Activated CD8-positive, alpha-beta memory T cell treated with anti-CD3 and anti-CD28 coated beads, Interleukin-2, amount 50 U/mL, for 48 hours (primary cell): ENCODE measurements around the gene ACVR2B.

ENCODE experiments used
- DNase-seq: peaks from one replicate; pipeline ENCODE4 v3.0.0-alpha.2; 2020

ACVR2B gene

DNA sequence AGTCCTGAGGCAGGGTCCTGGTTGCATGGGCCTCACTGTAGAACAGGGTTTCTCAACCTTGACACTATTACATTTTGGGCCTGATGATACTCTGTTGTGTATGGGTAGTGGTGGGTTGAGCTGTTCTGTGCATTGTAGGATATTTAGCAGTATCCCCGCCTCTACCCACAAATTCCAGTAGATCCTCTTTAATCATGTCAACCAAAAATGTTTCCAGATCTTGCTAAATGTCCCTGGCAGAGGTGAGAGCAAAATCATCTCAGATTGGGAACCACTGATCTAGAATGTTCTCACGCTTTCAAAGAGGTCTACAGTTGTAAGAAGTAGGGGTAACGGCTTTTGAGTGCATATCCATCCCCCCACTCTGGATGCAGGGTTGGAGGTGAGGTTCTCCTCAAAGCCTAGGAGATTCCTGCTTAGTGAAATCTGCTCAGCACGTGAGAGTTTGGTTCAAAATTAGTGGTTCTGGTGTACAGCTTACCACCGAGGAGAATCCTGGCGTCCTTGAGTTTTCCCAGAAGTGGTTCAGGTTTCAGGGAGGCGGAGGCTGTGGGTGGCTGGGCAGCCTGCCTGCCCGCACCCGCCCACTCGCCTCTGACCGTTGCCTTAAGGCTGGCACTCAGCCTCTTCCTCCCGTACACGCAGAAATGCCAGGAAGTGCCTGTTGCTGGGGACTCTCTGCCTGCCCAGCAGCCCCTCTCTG, 5.3 kb downstream of the ACVR2B start:
- DNase-seq = no peak

DNA sequence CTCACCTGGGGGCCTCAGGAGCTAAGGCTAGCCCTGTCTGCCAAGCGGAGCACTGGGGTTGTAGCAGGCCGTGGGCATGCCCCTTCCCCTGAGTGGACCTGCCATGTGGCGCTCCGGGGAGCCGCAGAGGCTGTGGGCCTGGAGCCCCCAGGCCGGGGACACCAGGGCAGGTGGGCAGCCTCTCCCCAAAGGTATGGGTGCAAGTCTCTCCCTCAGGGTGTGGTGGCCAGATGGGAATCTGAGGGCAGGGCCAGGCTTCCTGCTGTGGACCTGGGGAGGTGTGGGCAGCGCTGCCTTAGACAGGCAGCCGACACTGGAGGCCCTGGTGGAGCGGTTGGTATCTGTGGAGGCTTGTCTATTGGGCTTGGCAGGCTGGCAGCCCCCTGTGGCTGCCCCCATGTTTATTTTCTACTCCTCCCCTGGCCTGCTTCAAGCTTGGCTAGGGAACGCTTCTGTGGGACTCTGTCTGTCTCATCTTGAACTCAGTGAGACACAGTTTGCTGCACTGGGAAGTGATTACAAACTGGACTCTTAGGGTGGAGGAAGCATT, 5.9 kb downstream of the ACVR2B start:
- no peak for DNase-seq

DNA sequence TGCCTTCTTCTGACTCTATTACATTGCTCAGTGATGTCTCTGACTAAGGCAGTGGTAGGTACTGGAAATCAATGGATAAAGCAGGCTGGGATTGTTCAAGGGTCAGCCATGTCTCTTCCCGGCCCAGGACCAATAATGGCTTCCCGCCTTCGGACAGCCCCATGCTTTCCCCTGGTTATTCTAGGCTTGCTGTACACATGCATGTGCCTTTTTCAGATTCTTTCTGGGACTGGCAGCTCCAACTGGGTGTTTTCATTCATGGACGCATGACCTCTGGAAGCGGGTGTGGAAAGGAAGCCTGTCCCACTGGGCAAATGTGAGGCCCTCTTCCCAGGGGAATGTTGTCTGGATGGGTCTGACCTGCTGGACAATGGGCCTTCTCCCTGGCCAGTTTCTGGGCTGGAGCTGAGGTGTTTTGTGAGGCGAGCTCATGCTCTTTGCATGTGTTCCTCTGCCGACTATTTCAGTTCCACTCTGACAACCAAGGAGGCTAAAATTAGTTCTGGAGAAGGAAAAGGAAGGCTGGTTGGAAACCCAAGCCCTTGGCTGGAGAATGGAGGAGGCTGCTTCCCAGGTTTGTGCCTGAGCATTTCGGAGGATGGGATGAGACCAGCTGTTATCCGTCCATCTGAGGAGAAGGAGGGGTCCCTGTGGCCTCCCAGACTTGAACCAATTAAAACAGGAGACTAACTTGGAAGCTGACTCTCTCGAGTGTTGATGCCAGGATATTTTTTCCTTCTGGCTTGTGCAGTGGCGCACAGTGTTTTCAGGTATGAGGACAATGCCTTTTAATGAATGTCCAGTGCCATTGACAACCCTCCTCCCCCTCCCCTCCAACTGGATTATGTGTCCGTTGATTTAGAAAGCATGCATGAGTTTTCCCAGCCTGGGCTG, 6.9 kb downstream of the ACVR2B start:
- DNase-seq = no peak

DNA sequence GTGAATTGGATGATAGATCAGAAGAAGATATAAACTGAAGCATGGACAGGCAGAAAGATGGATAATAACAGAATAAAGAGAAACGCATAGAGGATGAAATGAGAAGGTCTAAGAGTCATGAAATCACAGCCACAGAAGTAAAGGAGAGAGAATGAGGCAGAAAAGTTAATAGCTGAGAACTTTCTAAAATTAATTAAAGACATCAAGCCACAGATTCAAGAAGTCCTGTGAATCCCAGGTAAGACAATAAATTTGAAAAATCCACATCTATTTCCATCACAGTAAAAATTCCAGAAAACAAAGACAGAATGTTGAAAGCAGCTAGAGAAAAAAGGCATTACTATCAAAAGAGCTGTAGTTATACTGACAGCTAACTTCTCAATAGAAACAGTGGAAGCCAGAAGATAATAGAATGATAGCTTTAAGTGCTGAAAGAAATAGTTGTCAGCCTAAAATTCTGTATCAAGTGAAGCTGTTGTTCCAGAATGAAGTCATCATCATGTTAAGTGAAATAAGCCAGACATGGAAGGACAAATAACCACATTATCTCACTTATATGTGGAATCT, 12.0 kb downstream of the ACVR2B start:
- no peak for DNase-seq

DNA sequence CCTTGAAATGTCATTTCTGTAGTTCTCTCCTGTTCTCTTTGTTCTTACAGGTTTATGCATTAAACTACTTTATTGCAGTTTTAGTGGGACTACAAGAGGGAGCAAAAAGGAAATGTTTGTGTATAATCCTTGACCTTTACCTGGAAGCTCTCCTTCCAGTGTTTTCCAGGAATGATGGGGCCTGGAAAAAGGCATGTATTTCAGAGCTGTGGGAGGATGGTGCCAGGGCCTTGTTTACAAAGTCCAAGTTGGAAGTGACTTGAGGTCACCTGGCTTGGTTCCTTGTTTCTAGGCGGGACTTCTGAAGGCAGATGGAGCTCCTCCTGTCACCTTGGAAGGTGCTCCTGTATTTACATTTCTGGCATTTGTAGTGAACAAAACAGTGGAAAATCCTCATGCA, 15.1 kb downstream of the ACVR2B start:
- DNase-seq = no peak

DNA sequence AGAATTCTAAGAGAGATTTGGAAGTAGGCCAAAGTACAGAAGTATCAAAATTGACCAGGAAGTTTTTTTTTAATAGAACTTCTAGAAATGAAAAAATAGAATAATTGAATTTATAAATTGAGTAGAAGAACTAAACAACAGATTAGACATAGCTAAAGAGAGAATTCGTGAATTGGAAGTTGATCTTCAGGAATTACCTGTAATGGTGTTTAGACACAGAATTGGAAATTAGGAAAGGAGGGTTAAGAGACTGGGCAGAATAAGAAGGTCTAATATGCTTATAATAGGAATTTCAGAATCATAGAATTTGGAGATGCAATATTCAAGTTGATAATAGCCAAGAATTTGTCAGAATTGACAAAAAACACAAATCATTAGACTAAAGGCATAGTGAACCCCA, 16.2 kb downstream of the ACVR2B start:
- no peak for DNase-seq

DNA sequence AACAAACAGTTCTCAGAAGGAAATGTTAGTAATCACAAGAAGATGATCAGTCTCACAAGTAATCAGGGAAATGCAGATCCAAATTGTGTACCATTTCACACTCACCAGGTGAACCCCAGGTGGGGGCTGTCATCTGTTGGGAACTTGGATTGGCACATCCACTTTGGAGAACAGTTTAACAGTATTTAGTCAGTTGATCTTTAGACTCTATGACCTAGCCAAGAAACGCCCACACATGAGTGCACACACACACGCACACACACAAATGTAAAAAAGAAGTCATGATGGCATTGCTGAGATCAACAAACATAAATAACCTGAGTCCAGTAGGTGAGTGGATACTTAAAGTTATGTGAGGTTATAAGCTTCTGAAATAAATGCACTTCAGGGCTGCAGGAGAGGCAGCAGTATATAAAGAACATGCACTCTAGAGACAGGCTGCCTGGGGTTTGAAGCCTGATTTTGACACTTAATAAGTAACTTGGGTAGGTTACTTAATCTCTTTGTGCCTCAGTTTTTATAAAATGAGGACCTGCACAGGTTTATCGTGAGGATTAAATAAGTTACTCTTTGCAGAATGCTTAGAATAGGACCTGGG, 17.7 kb downstream of the ACVR2B start:
- DNase-seq = no peak

DNA sequence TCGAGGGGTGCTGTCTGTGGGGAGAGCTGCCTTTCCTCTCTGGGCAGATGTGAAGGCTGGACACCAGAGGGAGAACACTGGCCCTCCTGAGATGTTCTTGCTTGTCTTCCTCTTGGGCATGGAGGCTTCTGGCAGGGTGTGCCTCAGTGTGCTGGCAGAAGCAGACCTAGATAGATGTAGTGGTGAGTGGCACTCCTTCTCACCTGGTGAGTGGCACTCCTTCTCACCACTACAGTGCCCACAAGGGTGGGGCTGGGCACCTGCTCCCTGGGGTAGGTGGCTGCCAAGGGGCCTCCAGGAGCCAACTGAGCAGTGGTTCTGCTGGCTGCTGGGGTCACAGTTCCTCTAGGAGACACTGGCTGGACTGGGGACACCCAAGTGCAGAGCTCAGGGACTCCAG, 18.7 kb downstream of the ACVR2B start:
- no peak for DNase-seq

DNA sequence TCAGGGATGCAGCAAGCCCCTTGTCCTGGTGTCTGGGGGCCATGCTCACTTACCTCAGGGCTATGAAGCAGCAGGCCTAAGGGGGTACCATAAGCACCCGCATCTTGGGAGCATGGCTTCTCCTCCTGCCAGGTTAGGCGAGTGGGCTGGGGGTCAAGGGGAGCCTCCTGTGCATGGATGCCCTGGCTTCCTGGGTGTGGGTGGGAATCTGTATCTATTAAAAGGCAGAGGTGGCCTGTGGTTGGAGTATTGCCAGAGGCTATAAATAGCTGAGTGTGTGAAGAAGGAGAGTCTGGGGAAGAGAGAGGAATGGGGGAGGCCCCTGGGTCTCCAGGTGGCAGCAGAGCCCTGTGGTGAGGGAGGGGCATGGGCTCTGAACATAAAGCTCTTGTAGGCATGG, 19.5 kb downstream of the ACVR2B start:
- no peak for DNase-seq

DNA sequence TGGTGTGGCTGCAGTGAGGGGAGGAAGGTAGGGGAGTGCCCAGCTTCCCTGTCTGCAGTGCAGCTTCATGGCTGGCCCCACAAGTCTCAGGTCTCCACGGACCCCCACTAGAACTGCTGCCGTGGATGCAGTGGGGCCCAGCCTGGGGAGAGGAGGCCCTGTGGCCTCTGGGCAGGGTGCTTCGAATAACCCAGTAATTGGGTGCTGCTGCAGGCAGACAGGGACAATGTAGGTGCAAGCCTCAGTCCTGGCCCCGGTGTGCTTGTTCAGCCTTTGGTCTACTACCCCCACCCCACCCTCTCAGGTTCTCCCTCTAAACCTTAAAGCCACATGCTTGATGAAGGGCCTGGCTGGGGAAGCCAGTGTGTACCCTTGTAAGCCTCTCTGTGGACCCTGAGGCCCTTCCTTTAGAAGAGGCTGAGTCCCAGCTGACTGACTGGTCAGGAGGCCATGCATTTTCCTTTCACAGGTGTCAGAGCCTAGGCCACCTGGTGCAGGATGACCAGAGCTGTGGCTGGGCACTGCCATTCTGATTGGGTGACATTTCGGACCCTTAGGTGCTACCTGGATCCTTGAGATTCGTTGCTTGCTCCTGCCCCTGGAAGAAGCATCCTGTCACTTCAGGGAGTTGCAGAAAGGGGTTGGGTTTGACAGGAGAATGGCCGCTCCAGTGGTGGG, 21.4 kb downstream of the ACVR2B start:
- no peak for DNase-seq

DNA sequence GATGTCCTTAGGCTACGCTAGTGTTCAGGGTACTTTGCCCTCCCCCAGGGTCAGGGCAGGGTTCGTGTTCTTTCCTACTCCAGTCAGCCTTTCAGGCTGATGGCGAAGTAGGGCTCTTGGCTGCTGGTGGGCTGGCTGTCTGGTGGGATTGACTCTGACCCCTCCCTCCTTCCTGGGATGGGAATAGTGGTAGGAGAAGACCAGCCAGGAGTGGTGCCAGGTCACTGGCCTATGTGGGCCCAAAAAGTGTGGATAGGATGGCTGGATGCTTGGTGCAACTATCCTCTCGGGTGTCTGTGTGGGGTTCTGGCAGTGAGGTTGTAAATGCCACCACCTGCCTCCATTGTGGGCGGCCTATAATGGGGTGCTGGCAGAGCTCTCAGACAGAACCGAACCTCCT, 22.0 kb downstream of the ACVR2B start:
- DNase-seq = no peak

DNA sequence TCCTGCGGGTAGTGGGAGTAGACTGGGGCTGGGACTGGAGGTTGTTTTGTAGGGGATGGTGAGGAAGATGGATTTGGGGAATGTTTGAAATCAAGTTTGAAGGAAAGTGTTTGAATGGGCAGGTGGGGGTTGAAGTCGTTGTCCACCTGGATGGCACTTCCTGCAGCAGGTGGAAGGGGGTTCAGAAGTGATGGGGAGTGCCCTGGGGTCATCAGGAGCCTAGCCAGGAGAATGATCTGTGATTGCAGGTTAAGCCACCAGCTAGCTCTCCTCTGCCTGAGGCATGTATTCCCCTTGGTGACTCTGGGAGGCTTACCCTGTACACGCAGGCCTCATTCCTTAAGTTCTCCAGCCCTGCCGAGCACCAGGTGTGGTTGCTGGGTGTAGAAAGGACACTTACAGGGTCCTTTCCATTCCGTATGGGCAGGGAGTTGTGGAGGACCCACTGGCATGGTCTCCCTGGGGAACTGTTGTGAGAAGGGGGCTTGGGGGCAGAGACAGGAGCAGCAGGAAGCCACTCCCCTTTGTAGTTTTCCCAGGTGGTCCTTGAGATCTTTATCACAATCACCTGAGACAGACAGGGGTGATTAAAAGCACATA, 22.6 kb downstream of the ACVR2B start:
- DNase-seq = no peak

DNA sequence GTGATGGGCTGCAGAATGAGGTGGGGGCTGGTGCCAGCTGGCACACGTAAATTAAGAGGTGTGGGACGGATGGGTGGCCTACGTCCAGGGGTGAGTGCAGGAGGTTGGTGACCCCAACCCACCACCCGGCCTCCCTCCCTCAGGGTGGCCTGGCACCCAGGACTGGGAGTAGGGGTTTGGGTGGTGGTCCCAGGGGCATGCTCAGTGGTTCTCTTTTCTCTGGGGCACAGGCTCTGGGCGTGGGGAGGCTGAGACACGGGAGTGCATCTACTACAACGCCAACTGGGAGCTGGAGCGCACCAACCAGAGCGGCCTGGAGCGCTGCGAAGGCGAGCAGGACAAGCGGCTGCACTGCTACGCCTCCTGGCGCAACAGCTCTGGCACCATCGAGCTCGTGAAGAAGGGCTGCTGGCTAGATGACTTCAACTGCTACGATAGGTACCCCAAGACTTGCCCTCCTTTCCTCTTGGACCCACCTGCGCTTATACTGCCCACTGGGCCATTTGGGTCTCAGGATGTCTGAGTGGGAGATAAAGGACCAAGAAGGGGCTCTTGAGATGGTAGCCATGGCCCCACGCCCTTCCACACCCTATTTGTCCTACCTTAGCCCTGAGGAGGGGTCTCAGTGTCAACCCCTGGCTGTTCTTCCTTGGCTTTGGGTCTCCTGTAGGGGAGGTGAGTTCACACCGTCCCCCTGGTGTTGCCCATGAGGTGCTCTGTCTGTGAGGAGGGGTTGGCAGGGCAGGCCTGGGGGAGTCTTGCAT, 23.5 kb downstream of the ACVR2B start:
- no peak for DNase-seq

DNA sequence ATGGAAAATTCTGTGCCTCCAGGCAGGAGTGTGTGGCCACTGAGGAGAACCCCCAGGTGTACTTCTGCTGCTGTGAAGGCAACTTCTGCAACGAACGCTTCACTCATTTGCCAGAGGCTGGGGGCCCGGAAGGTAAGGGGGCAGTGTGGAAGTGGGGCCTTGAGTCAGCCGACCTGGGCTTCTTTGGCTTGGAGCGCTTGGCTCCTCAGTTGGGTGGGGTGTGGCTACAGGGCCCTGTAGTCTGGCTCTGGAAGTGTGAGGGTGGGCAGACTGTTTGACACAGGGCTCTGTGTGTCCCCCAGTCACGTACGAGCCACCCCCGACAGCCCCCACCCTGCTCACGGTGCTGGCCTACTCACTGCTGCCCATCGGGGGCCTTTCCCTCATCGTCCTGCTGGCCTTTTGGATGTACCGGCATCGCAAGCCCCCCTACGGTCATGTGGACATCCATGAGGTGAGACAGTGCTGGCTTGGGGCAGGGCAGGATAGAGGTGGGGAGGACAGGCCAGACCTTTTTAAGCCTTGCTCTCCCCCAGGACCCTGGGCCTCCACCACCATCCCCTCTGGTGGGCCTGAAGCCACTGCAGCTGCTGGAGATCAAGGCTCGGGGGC, 24.3 kb downstream of the ACVR2B start:
- DNase-seq = no peak

DNA sequence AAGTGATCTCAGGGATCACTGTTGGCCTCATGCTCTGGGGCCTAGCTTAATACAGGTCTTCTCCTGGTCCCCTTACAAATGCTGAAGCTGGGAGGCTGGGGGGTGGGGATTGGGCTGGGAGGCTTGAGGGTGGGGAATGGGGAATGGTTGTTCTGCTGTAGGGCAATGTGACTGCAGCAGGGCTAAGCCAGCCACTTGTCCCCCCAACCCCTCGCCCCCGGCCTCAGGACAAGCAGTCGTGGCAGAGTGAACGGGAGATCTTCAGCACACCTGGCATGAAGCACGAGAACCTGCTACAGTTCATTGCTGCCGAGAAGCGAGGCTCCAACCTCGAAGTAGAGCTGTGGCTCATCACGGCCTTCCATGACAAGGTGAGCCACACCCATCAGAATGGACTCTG, 25.2 kb downstream of the ACVR2B start:
- DNase-seq = no peak

DNA sequence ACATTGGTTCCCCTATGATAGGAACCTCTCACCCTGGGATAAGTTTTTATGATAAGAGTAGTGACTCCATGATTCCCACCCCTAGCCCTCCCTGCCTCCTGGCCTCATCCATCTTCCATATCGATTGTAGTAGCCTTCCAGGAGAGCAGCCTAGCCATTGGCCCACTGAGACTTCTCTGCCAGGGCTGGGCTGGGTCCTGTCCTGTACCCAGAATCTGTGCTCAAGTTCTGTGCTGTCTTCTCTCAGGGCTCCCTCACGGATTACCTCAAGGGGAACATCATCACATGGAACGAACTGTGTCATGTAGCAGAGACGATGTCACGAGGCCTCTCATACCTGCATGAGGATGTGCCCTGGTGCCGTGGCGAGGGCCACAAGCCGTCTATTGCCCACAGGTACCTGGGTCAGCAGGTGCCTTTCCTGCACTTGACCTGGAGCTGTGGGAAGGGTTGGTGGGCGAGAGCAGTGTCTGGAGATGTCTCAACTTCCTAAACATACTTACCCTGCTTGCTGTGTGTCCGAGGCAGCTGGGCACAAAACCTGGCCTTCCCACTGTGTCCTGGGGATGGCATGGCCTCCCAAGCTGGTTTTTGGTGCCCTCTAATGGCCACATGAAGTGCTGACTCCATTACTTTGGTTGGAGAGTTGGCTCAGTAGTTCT, 25.9 kb downstream of the ACVR2B start:
- DNase-seq = no peak

DNA sequence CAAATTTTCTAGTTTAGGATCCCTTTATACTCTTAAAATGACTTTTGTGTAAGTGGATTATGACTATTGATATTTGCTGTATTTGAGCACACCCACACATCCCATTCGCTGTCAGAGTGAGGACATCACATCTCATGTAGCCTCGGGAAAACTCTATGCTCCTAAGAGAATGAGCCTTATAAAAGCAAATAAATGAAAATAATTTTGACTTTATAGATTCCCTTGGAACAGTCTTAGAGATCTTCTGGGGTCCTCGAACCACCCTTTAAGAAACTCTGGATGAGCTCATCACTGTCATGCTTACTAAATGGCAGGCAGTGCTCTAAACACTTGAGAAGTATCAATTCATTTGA, 26.4 kb downstream of the ACVR2B start:
- no peak for DNase-seq

DNA sequence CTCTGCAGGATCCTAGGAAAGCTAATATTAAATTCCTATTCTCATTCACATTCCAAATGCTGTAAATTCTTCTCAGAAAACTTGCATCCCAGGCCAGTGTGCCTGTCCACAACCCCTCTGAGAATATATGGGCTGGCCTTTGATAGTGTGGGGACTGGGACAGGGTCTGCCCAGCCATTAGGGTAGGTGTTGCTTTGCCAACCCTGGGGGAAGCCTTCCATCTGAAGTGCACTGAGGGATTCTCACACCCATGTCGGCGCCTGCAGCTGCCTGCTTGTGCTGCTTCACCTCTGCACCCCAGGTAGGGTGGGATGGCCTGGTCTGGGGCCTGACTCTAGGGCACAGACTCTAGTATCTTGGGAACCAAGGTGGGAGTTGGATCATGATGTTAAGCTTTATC, 27.2 kb downstream of the ACVR2B start:
- no peak for DNase-seq

DNA sequence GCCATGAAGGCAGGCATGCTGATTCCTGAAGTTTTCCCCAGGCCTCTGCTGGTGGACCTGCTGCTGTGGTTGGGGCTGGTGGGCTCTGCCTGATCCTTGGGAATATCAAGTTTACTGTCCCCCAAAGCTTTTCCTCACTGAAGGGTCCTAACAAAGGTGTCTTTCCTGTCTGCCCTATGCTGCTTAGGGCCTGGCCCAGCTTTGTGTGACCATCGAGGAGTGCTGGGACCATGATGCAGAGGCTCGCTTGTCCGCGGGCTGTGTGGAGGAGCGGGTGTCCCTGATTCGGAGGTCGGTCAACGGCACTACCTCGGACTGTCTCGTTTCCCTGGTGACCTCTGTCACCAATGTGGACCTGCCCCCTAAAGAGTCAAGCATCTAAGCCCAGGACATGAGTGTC, 29.3 kb downstream of the ACVR2B start:
- DNase-seq = no peak

DNA sequence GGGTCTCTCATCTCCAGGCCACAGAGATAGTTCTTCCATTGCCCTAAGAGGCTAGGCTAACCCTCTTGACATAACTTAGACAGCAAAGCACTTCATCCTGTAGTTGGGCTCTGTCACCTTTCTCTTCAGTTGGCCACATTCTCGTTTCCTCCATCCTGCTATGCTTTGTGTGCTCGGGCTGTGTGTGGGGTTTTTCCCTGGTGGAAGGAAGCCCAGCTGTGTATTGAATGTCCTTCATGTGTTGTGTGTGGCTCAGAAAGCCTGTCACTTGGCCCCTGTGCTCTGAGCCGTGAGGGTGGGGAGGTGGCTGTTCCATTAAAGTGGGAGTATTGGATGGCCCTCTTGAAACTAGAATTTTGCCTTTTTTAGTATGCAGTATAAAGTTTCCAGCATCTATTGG, 33.6 kb downstream of the ACVR2B start:
- no peak for DNase-seq

DNA sequence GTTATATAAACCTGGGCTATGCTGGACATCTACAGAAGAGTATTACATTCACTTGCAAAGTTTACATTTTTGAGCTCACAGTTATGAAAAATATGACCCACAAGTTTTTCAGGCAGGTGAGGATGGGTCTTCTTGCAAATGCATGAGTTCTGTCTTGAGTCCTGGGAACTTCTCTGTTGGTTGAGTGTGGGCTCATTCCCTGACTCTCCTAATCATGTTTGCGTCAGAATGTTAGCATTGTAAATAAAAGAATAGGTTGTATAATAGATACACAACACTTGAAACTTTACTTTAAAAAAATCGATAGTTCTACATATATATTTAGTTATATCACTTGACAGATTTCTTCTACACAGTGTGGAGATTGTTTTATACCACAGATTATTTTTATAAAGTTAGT, 35.3 kb downstream of the ACVR2B start:
- DNase-seq = no peak
